GM12873 (cell line): Measurements from ENCODE around the gene AKR7A2.

Experiments
- CTCF ChIP-seq: IDR thresholded peaks from 2 replicates; pipeline ENCODE4 v1.5.1; 2012; ENCODE audit warnings: low read depth, mild to moderate bottlenecking, moderate library complexity, low read length, control low read depth; ENCODE audit not compliant: insufficient read depth; ENCODE audit errors: missing control alignments

Gene AKR7A2

GRCh38 chr1:19315378-19316198, 3.6 kb upstream of the AKR7A2 start:
- no peak for TF ChIP-seq CTCF

DNA sequence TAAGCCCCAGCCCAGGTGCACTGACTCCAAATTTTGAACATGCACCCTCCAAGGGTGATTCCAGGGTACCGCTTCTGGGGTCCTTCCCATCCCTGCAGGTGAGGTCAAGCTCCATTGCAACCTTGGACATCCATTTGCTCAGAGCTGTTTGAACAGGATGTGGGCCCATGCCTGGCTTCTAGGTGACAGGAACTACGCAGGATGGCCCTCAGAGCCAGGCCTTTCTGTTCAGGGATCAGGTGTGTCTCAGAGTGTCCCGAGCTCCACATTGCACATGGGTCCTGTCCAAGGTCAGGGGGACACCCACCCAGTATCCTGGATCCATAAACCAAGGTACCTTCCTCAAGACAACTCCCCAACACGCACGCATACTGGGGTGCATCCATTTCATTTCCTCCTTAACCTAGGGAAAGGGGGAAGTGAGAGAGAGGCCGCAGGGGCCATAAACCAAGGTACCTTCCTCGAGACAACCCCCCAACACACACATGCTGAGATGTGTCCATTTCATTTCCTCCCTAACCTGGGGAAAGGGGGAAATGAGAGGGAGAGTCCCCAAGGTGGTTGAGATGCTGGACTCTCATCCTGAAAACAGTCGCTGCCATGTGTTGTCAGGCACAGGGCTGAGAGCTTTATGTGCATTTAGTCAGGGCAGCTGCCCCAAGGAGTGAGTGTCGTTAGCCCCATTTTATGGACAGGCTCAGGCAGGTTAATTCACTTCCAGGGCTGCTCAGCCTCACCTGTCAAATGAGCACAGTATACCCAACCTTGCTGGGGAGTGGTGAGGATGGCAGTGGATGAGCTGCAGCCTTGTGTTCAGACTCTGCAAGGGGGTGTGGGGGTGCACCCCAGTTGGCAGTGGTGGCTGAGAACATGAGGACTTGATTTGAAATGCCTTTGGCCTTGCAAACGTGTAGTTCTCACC, 2.3 kb upstream of the AKR7A2 start:
- TF ChIP-seq CTCF, result no peak

DNA sequence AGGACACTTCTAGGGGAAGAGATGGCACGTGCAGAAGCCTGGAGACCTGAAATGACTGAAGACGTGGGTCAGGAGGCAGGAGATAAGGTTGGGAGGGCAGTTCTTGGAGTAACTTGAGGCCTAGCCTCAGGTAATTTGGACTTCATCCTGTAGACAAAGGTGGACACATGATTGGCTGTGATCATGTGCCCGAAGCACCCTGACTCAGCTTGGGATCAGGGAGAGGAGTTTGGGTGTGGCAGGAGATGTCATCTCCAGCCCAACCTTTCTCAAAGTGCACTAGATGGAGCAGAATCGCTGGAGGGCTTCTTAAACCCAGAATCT, 1.7 kb upstream of the AKR7A2 start:
- TF ChIP-seq CTCF, result no peak

GRCh38 chr1:19312782-19313635, 1.1 kb upstream of the AKR7A2 start:
- TF ChIP-seq CTCF, result no peak

DNA sequence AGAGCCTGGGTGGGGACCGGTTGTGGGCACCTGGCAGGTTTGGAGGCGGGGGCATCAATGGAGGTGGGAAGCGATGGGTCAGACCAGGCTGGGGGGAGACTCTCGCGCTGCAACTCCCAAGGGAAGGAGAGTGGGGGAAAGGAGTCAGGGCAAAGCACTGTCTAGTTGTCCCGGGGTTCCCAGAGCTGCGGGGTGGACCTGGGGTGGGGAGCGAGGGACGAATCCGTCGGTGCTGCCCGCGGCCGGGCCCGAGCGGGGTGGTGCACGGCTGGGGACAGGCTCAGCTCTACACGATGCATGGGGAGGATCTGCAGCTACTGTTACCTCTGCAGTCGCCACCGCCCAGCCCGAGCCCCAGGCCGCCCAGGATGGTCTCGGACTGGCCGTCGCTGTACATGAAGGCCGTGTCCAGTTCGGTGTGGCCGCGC, 427 bp downstream of the AKR7A2 start:
- no peak for TF ChIP-seq CTCF

- TF ChIP-seq CTCF, result no peak
Observed at GRCh38 chr1:19310720-19311502, 1.0 kb downstream of the AKR7A2 start.
